Stomach (tissue), 4 donors: ENCODE data around the gene EVC2.

Experiments used
- CTCF ChIP-seq, 7 experiments: fragments of 450-650 bp in 4 of 7; fragments of 200-600 bp in 3 of 7; sonication (generic) in 3 of 7; IDR thresholded peaks; one replicate each; pipeline ENCODE4 v1.5.1; 2016 to 2019; ENCODE audit warnings: antibody characterized with exemption in 7 of 7, control low read depth in 2 of 7, mild to moderate bottlenecking in 1 of 7
- EP300 ChIP-seq: sonication (generic); formaldehyde crosslinking; IDR thresholded peaks from one replicate; pipeline ENCODE4 v1.6.1; 2017; ENCODE audit warnings: antibody characterized with exemption
- POLR2A ChIP-seq, 4 donors: fragments of 450-650 bp; IDR thresholded peaks; one replicate each; pipeline ENCODE4 v1.6.1; 2016; ENCODE audit warnings: antibody characterized with exemption in 4 of 4, control low read depth in 2 of 4, mild to moderate bottlenecking in 1 of 4, moderate library complexity in 1 of 4
- POLR2AphosphoS5 ChIP-seq, 3 donors: sonication (generic); formaldehyde crosslinking; IDR thresholded peaks; one replicate each; pipeline ENCODE4 v1.6.1; 2016; ENCODE audit warnings: antibody characterized with exemption in 3 of 3

DNA sequence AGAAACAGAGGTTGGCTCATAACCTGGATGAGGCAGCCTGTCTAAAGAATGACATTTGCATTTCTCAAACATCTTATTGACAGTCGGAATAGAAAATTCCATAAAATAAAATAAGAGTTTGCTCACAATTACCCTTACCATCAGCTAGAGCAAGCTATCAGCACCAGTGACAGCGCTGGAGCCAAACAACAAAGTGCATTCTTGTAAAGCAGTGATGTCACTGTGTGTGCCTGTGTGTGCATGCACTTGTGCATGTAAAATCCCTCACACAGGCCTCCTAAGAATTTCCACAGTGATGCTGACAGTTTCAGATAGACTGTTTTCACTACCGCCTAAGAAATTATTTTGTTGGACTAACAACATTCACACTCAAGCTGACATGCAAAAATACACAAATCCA is 77.6 kb downstream of the EVC2 start:
- TF ChIP-seq EP300 (no peak), POLR2A (IDR thresholded peaks at IDR 0.05) (no peak), POLR2AphosphoS5 (IDR thresholded peaks at IDR 0.05) (no peak), CTCF (IDR thresholded peaks at IDR 0.05) (no peak)
